Smooth muscle cell of the brain vasculature (primary cell): ENCODE data around the gene BMP8B.

Experiments
- DNase-seq: peaks from one replicate; pipeline ENCODE4 v3.0.0-alpha.2; 2012; ENCODE audit warnings: low read depth, low spot score

The BMP8B gene

GRCh38 chr1:39727221-39727931, 61.3 kb downstream of the BMP8B start:
- DNase-seq: no peak

- no peak for DNase-seq
Measured at GRCh38 chr1:39726600-39726999, 62.1 kb downstream of the BMP8B start.

DNA sequence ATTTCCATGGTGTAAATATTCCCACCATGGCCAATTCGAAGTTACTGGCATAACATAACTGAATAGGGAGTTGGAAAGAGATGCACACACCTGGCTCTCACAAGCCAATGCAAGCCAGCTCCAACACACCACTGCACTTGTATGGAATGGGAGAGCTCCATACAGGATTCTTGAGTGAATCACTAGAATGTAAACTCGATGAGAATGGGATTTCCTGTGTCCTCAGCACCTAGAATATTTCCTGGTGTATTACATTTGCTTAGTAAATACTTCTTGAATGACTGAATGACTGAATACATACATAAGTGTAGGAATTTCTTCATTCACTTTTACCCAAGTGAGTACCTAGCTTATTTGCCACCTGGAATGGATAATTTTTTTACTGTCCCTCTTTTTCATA, 66.2 kb downstream of the BMP8B start:
- no peak for DNase-seq

DNA sequence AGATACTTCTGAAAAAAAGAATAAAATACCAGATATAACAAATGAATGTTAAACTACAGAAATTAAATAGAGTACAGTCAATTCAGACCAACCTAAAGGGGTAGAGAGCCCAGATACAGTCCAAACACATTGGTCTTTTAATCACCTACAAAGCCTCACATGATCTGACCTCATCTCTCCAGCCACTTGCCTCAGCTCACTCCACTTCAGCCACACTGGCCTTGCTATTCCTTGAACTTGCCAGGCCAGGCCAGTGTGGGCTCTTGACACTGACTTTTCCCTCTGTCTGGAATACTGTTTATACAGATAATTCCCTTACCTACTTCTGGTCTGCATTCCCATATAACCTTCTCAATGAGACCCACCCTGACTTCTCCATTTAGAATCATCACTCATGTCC, 67.0 kb downstream of the BMP8B start:
- no peak for DNase-seq

DNA sequence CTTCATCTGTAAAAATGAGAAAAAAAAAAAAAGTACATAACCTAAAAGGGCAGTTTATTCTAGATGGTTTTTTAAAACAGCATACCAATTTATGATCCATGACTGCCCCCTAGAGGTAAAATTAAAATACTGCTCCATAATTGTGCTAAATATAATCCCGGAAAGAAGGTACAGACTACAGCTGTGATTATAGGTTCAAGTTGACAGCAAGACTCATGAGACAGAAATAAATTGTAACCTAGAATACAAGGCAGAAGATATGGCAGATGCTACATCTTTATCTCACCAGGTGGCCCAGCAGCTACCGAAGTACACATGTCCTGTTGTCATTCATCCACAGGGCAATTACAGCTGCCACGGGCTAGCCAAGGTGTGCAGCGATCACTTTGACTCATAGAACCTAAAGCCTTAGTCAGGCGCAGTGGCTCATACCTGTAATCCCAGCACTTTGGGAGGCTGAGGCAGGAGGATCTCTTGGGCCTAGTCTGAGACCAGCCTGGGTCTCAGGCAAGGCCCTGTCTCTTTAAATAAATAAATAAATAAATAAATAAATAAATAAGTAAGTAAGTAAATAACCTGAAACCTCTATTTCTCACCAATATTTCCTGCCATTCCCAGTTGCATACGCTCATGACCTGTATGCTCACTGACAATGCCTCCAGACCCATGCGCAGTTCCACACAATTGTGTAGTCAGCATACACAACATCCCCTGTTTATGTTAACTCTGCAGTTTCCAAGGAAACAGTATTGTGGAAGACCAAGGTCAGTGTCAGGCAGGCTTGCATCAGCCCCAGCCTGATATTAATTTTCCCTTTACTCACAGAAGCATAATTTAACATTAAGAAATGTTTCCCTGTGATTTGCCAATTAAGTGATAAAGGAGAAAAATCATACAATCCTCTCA, 68.3 kb downstream of the BMP8B start:
- no peak for DNase-seq

DNA sequence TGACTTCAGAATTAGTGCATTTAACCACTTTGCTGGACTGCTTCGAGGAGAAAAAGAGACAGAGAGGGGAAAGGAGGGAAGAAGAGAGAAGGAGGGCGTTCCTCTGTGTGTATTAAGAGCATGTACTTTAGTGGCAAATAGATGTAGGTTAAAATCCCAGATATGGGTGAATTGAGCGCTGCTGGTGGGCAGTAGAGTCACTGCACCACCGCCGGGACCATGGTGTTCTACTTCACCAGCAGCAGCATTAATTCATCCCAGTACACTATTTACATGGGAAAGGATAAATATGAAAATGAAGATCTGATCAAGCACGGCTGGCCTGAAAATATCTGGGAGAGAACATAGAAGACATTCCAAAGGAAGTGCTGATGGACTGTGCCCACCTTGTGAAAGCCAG, 70.9 kb downstream of the BMP8B start:
- DNase-seq: no peak

DNA sequence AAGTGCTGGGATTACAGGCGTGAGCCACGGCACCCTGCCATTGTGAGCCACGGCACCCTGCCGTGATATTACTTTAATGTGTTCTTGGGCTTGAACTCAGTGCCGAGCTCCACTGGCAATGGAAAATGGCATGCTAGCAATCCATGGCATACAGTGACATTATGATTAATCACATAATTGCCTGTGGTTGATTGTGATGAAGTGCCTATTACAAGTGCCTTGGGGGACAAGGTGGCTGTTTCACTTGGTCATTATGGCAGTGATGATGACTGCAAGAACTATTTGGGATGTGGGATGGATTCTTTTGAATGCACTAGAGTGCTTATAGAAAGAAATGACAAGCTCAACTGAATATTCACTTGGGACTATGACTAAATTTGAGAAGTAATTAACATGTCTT, 75.1 kb downstream of the BMP8B start:
- no peak for DNase-seq

- no peak for DNase-seq
Measured at GRCh38 chr1:39711966-39712340, 76.7 kb downstream of the BMP8B start.

- DNase-seq: no peak
Measured at GRCh38 chr1:39711104-39711965, 77.3 kb downstream of the BMP8B start.

DNA sequence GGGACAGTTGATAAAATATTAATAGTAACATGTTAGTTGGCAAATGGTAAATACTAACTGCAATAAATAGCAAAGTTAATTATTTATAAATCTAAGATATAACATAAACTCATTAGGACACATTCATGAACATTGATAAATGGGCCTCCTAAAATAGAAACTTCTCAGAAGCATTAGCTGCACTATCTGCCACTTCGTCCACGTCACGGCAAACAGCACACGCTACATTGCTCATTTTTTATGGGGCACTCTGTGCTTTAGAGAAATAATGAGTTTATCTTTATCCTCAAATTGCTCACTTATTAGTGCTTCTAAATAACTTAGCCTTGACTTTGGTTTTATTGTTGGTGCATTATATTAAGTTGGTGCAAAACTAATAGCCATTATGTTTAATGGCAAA, 81.2 kb downstream of the BMP8B start:
- no peak for DNase-seq
